Esophagus squamous epithelium (tissue), 5 donors: ENCODE results near the gene ARID3A. TPM values are rescaled to one million over a fixed set of nuclear protein-coding genes. Genes with fewer than 3 reads are reported as not detected.

Experiments used
- DNase-seq: peaks from one replicate; lab custom pipeline; 2025; lab: John Stamatoyannopoulos, UW
- H3K27ac ChIP-seq, 4 donors: fragments of 200-600 bp; sonication (generic); one replicate each; pipeline ENCODE4 v1.5.1; 2016 to 2019; ENCODE audit warnings: mild to moderate bottlenecking in 1 of 4
- H3K27me3 ChIP-seq, 4 donors: fragments of 200-600 bp; sonication (generic); 1 replicate in 3 of 4; 2 replicates in 1 of 4; pipeline versions ENCODE4 v1.5.1 to v1.6.0; 2017 to 2021; ENCODE audit warnings: antibody characterized with exemption in 1 of 4
- H3K36me3 ChIP-seq, 3 donors: fragments of 200-600 bp; sonication (generic); one replicate each; pipeline ENCODE4 v1.5.1; 2016 to 2019
- H3K4me1 ChIP-seq, 3 donors: fragments of 200-600 bp; sonication (generic); one replicate each; pipeline ENCODE4 v1.5.1; 2017 to 2019
- H3K4me3 ChIP-seq, 4 donors: fragments of 200-600 bp; sonication (generic); 1 replicate in 3 of 4; 2 replicates in 1 of 4; pipeline ENCODE4 v1.5.1; 2016 to 2019; ENCODE audit warnings: mild to moderate bottlenecking in 2 of 4, moderate library complexity in 1 of 4
- H3K9me3 ChIP-seq, 3 donors: fragments of 200-600 bp; sonication (generic); one replicate each; pipeline ENCODE4 v1.5.1; 2016 to 2019
- CTCF ChIP-seq, 6 experiments: fragments of 450-650 bp in 4 of 6; fragments of 200-600 bp in 2 of 6; sonication (generic) in 2 of 6; IDR thresholded peaks; one replicate each; pipeline ENCODE4 v1.5.1; 2016 to 2019; ENCODE audit warnings: antibody characterized with exemption in 6 of 6, mild to moderate bottlenecking in 4 of 6, moderate library complexity in 4 of 6
- POLR2A ChIP-seq, 4 donors: fragments of 450-650 bp; IDR thresholded peaks; one replicate each; pipeline ENCODE4 v1.6.1; 2017; ENCODE audit warnings: antibody characterized with exemption in 4 of 4, mild to moderate bottlenecking in 4 of 4, moderate library complexity in 3 of 4
- WGBS, 2 donors: methylation state at CpG; one replicate each; pipeline ENCODE4 v1.1.5; 2018; 5-methylcytosine and 5-hydroxymethylcytosine counted together
- intact Hi-C: fragments of 100-400 bp; cut with DNase I; formaldehyde crosslinking; loops from one replicate; pipeline ENCODE4 v1.15.0; 2022
- total RNA-seq, 4 donors: library from RNA; depleted of rRNA; stranded (reverse); fragments of >200 nt; gene quantifications; one replicate each; pipeline ENCODE4 v1.1.0, GENCODE V29; 2016
- donor health status: DM: yes; HTN: yes; CAD: no.

ARID3A gene
- total RNA-seq, 4 donors from 2014 or later = 3.0 to 6.6 (median 4.7) TPM

GRCh38 chr19:992670-993055 lies 66.8 kb downstream of the ARID3A start:
- Histone ChIP-seq H3K27me3 (peaks cover 0 to 40% (median 6%) of the 10 kb centered on the region in 4 donors), H3K4me1 (peaks cover 11 to 21% (median 12%) of the 10 kb centered on the region in 3 donors), H3K4me3 (no peak overlapping the region), H3K9me3 (no peaks in the 10 kb centered on the region), H3K36me3 (peaks cover 6 to 64% (median 7%) of the 10 kb centered on the region in 3 donors), H3K27ac (no peak overlapping the region)
- 95 to 96% methylated on average over 11 of the region's 13 CpGs for WGBS, 2 donors
- intact Hi-C loops = no loop called here
- no peak for DNase-seq
- TF ChIP-seq CTCF (IDR thresholded peaks at IDR 0.05) = no peak
- no peak for TF ChIP-seq POLR2A (IDR thresholded peaks at IDR 0.05)

DNA sequence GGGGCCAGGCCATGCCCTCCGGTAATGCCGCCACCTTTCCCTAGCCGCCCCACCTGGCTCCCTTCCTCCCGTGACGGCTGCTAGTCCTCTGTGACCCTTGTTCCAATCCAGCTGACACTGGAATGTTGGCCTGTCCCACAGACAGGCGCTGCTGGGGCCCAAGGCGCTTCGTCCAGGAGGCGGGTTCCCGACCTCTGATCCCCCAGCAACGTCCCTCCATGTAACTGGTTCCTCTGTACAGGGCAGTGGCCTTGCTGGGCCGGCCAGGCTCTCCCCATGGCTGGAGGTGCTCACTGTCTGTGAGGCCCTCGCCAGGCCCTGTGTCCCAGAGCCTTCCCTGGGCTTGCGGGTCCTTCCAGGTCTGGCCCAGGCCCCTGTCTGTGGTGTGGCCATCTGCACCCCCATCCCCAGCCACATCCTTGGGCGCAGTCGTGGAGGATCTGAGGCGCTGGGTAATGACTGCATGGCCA lies 67.6 kb downstream of the ARID3A start:
- Histone ChIP-seq H3K27me3 (peaks cover 0 to 48% (median 6%) of the 10 kb centered on the region in 4 donors), H3K4me3 (no peak overlapping the region), H3K4me1 (peaks cover 11 to 21% (median 12%) of the 10 kb centered on the region in 3 donors), H3K36me3 (peaks cover 6 to 60% (median 7%) of the 10 kb centered on the region in 3 donors), H3K9me3 (no peaks in the 10 kb centered on the region), H3K27ac (no peak overlapping the region)
- WGBS, 2 donors = 90 to 94% methylated on average over 5 to 8 of the region's 17 CpGs
- intact Hi-C loops = no loop called here
- TF ChIP-seq CTCF (IDR thresholded peaks at IDR 0.05) = no peak
- TF ChIP-seq POLR2A (IDR thresholded peaks at IDR 0.05) = no peak
- no peak for DNase-seq

- intact Hi-C loops = no loop called here
- TF ChIP-seq POLR2A (IDR thresholded peaks at IDR 0.05) (no peak), CTCF (IDR thresholded peaks at IDR 0.05) (no peak)
- H3K27ac ChIP-seq = no peak overlapping the region
- peaks cover 0 to 53% (median 7%) of the 10 kb centered on the region in 4 donors for H3K27me3 ChIP-seq
- peaks cover 6 to 55% (median 7%) of the 10 kb centered on the region in 3 donors for H3K36me3 ChIP-seq
- no peak overlapping the region for H3K4me3 ChIP-seq
- H3K4me1 ChIP-seq = peaks cover 11 to 21% (median 12%) of the 10 kb centered on the region in 3 donors
- no peak for DNase-seq
- WGBS, 2 donors = 89 to 96% methylated on average over 5 to 27 of the region's 43 CpGs
- no peaks in the 10 kb centered on the region for H3K9me3 ChIP-seq
Observed at GRCh38 chr19:993831-994393, 68.1 kb downstream of the ARID3A start.

GRCh38 chr19:994516-994915 lies 68.7 kb downstream of the ARID3A start:
- intact Hi-C loops = no loop called here
- Histone ChIP-seq H3K4me1 (peaks cover 11 to 21% (median 12%) of the 10 kb centered on the region in 3 donors), H3K27ac (no peak overlapping the region), H3K27me3 (peaks cover 0 to 59% (median 13%) of the 10 kb centered on the region in 4 donors), H3K4me3 (no peak overlapping the region), H3K9me3 (no peaks in the 10 kb centered on the region), H3K36me3 (peaks cover 6 to 51% (median 7%) of the 10 kb centered on the region in 3 donors)
- WGBS, 2 donors = 100% methylated on average over 2 of the region's 18 CpGs; no CpG with 5 or more reads in 1 of the 2 donors
- DNase-seq = no peak
- TF ChIP-seq CTCF (IDR thresholded peaks at IDR 0.05) = no peak
- no peak for TF ChIP-seq POLR2A (IDR thresholded peaks at IDR 0.05)

DNA sequence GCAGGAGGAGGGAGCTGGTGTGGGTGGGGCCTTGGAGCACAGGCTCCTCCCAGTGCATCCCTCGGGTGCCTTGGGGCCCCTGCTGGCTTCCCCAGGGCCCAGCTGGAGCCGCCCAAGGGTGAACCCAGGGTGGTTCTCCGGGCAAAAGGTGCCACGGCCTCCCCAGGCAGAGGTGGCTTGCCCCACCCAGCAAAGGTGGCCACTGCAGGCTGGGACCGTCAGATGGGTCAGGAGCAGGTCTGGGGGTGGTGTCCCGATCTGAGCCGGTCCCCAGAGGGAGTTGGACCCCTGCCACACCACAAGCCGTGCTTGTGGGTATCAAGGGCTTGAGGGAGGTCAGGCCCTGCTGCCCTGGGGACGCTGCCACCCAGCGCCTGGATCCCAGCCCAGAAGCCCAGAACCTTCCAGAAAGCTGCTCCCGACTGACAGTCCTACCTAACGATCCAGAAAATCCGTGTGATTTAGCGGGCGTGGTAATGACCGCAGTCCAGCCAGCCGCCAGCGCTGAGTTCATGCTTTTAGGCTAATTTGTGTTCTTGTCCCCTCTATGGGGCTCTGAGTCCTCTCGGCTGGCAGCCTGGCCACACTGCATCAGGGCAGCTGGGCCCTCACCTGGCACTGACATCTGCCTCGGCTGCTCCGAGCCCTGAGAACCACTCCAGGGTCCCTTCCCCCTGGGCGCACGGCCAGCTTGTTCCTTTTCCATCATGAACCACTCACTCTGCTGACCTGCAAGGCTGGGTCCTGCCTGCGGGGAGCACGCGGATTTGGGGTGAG lies 69.4 kb downstream of the ARID3A start:
- Histone ChIP-seq H3K4me3 (no peak overlapping the region), H3K36me3 (peaks cover under 1 to 43% (median 3%) of the 10 kb centered on the region in 3 donors), H3K27me3 (peaks cover 0 to 66% (median 14%) of the 10 kb centered on the region in 4 donors), H3K4me1 (peaks cover 11 to 24% (median 14%) of the 10 kb centered on the region in 3 donors), H3K9me3 (no peaks in the 10 kb centered on the region), H3K27ac (no peak overlapping the region)
- no peak for DNase-seq
- intact Hi-C loops = no loop called here
- no peak for TF ChIP-seq POLR2A (IDR thresholded peaks at IDR 0.05)
- TF ChIP-seq CTCF (IDR thresholded peaks at IDR 0.05) = no peak
- WGBS, 2 donors = 60 to 68% methylated on average over 6 to 15 of the region's 26 CpGs
